Raji (cell line): ENCODE data around the gene DDT.
A peak's percentile ranks its signal among the peaks of the same experiment; 100 is the strongest.
"Not testable (repeated sequence)": the region's sequence is repeated elsewhere in the genome, so short reads cannot be mapped to it uniquely, and the experiment has no call there.

Experiments used
- POLR2A ChIP-seq: IDR thresholded peaks from 2 replicates; pipeline ENCODE4 v1.6.1; 2011; ENCODE audit warnings: low read depth, low read length, control low read depth; ENCODE audit not compliant: insufficient read depth

The DDT gene

GRCh38 chr22:24002272-24002671 lies 28.0 kb upstream of the DDT start:
- no peak for TF ChIP-seq POLR2A

- no peak for TF ChIP-seq POLR2A
These were observed 27.1 kb upstream of the DDT start for GRCh38 chr22:24001314-24001713.

- TF ChIP-seq POLR2A = no peak
These were observed 22.9 kb upstream of the DDT start for GRCh38 chr22:23997092-23997491.

- no peak for TF ChIP-seq POLR2A
These were observed 10.2 kb upstream of the DDT start for GRCh38 chr22:23984430-23984829.

GRCh38 chr22:23979557-23980240 lies 5.5 kb upstream of the DDT start, which contains the start of gene GSTT2:
GSTT2 (plus strand) TSS chr22:23980134.
- TF ChIP-seq POLR2A = not testable (repeated sequence)

GRCh38 chr22:23970816-23971486 lies 3.3 kb downstream of the DDT start:
- peak; percentile 47; the same call in 1 of the 2 replicates for TF ChIP-seq POLR2A

GRCh38 chr22:23970201-23970641 lies 4.0 kb downstream of the DDT start:
- TF ChIP-seq POLR2A = no peak

GRCh38 chr22:23969071-23969470 lies 5.2 kb downstream of the DDT start:
- no peak for TF ChIP-seq POLR2A

- not testable (repeated sequence) for TF ChIP-seq POLR2A
These were observed 7.7 kb downstream of the DDT start, which contains the start of gene DDTL for GRCh38 chr22:23966568-23966967. DDTL (plus strand) TSS chr22:23966888; CDS start chr22:23966915, 27 bp downstream.

- TF ChIP-seq POLR2A = not testable (repeated sequence)
These were observed 13.0 kb downstream of the DDT start, which contains the start of gene GSTT2B for GRCh38 chr22:23961084-23961771. GSTT2B (minus strand) TSS chr22:23961195; CDS start chr22:23961131, 64 bp downstream.

GRCh38 chr22:23939017-23939357 lies 35.3 kb downstream of the DDT start:
- no peak for TF ChIP-seq POLR2A

GRCh38 chr22:23938328-23939016 lies 35.8 kb downstream of the DDT start:
- no peak for TF ChIP-seq POLR2A

GRCh38 chr22:23926561-23926960 lies 47.7 kb downstream of the DDT start:
- TF ChIP-seq POLR2A = no peak

GRCh38 chr22:23925020-23925606 lies 49.1 kb downstream of the DDT start:
- no peak for TF ChIP-seq POLR2A

GRCh38 chr22:23922921-23923320 lies 51.3 kb downstream of the DDT start:
- TF ChIP-seq POLR2A = no peak
